Effector CD8-positive, alpha-beta T cell (primary cell): ENCODE results near the gene PDE1C.
"Not testable (repeated sequence)": the region's sequence is repeated elsewhere in the genome, so short reads cannot be mapped to it uniquely, and the experiment has no call there.

Experiments used
- DNase-seq: peaks from one replicate; lab custom pipeline; 2025; lab: John Stamatoyannopoulos, UW
- total RNA-seq, 4 experiments: gene quantifications; one replicate each; lab custom pipeline; 2026; lab: John Stamatoyannopoulos, UW

The PDE1C gene
- 0 to 0.09 (median 0) reads per million in 4 experiments for total RNA-seq

DNA sequence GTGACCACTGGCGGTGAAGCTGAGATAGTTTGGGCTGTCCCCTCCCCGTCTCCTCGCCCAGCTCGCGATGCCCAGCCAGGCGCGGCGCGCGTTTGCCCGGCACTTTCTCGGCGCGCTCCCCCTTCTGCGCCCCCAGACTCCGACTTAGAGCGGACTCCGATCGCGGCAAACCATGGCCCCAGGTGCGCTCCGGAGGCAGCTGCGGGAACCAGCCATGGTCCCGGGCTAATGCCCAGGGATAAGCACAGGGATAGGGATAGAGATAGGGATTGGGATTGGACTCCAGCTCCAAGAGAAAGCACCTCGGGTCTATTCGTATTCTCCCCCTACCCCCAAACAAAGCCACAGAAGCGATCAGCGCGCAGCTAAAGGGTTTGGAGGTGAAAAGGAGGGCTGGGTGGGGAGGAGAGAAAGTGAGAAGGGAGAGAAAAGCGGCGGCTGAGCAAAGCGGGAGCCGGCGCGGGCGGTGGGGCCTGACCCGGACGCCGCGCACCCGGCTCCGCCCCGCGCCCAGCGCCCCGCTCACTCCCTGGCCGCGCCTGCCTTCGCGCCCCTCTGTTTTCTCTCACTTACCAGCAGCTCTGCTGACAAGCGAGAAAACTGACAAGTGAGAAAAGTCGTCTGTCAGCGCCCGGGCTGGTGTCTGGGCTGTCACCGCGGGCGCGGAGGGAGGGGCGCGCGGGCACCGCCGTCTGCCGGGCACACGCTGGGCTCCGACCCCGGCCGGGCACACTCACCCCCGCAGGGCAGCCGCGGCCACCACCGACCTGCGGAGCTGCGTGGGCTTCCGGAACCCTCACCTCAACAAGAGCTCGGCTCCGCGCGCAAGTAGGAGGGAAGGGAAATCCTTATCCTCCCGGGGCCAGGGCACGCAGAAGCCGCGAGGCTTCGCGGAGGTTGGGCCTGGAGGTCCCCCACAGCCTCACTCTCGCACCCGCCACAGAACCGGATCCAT lies at the start of gene PDE1C:
Gene PDE1C (minus strand): TSS at position 2 of the 955 bp plus-strand sequence.
- no peak for DNase-seq

DNA sequence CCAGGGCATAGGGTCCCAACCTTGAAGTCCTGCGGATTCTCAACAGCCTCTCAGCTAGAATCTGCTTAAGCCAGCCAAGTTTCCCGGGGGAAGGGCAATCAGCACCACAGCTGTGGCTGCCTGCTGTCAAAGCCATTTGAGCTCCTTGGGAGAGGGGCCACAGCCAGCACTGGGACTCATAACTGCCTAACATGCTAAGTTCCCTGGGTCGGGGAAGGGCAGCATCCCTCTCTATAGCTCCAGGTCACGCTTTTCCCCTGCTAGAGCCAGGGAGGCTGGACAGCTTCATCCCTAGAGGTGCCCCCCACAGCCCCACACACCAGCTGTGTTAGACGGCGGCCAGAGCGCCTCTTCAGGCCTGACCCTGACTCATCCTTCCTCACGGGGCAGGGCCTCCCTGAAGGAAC lies 49.6 kb upstream of the PDE1C start:
- DNase-seq, result no peak

DNA sequence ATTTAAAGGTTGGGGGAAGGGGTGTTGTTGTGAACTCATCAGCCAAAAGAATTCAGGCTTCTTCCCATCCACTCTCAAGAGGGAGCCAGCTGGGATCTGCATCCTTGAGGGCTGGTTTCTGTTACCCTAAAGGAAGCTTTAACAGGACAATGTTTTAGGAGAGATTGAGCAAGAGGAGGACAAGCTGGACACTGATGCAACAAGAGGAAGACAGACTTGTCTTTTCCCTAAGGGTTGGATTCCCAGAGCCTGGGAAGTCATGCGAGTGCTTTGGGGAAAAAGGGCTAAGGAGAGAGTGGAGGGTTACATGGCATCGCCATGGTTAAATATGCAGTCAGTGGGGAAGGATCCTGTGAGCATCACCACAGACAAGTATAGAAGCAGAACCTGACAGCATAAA lies 47.6 kb upstream of the PDE1C start:
- DNase-seq, result no peak

DNA sequence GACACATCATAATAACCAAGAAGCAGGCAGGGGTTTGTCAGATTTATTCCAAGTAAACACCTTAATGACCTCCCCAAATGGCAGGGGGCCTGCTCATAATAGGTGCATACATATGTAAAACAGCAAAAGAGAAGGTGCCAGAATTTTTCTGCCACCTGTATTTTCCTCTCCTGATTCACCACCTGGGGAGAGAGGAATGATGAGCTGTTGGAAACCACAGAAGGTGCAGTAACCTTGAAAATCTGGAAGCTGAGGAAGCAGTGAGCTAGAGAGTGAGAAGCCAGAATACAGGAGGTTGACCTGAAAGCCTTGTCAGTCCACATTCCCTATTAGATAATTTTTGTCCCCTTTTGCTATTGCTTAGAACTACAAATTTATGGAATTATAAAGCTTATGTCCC lies 46.2 kb upstream of the PDE1C start:
- no peak for DNase-seq

DNA sequence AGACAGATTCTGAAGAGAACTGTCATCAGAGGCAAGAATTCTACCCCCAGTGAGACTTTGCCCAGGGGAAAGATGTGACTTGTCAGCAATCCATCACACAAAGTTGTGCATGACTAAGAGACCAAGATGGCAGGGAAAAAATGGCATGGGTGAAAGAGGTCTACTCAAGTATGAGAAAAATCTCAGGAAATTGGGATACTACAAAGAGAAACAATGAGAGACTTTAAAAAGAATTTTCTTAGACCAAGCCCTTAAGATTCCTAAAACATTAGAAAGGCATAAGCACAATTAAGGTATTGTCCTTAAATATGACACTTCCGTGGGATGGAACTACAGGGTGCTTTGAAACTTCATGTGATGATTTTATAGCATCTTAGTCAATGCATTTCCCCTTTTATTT lies 45.6 kb upstream of the PDE1C start:
- DNase-seq, result no peak

DNA sequence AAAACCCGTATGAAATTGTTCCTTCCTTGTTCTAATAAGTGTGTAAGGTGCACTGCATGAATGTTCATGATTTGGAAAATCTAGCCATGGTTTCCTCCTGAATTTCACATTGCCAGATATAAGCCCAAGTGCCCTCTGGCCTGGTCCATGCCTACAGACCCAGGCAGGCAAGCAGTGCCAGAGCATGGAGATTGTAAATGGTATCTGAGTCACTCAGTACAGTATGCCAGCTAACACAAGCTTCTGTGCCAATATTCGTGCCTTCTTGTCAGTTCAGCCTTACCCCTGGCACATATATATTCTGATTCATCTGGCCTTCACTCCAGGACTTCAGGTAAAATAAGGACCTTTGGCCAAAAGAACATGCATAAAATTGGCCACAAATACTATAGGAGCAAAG lies 38.4 kb upstream of the PDE1C start:
- no peak for DNase-seq

DNA sequence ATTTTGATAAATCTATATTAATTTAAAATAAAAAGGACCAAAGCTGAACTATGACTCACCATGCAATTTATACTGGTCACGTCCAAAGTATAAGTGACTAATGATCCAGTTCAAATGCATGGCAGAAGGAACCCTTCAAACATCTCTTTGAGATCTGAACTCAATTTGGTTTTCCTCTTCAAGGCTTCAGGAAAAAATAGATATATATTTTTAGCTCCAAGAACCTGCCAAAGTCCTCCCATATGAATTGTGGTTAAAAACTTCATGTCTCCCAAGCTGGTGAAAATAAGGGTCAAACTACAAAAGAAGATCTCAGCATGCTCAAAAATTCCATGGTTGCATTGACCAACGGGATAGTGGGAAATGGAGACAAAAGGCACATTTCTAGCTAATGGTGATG lies 34.6 kb upstream of the PDE1C start:
- no peak for DNase-seq

DNA sequence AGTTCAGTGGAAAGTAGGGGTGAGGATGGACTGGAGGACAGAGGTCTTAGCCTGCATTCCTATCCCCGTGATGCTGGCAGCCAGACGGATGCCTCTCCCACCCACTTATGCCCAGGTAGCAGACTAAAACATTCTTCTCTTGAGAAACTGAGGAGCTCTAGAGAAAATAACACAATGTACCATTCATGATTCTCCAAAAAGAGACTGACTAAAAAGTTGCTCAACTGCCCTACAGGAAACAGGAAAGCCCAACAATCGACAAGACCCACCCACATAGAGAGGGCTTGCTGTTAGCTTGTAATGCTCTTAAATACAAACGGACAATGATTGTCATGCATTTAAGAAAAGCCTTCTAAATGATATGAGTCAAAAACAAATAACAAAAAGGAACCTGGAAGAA lies 33.2 kb upstream of the PDE1C start:
- DNase-seq, result no peak

DNA sequence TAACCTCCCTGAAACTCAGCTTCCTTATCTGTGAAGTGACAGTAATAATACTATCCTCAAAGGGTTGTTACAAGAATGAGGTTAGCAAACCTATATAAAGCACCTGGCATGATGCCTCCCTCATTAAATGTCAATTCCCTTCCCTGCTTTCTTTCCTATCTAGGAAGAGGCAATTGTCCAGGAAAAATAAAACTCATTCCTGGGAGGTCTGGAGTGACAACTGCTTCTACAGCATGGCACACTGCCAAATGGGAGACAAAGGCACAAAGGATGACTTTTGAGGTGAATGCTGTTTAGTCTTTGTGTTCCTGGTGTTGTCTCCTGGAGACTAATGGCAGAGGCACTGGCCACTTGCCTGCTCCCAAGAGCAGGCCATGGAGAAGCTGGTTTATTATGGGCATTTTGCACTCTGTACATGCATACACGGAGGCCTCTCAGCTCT lies 32.2 kb upstream of the PDE1C start:
- no peak for DNase-seq

DNA sequence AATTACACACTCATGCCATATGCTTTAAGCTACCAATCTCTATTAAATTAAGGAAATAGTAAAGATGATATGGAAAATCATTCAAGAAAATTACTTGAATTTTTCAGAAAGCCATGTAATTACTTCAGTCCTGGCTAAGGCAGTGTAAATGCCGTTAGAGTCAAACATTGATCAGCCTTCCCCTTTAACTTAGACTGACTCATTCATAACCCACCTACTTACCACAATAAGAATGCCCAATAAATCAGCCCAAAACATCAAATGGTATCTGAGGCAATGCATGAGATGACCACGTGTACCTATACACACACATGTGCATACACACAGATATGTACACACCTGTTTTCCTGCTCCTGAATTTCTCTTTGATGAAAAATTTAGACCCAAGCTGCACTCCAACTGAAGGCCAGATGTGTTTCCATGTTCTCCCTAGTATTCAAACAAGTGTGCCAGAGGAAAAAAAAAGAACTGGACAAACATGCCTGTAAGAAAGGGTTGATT lies 30.2 kb upstream of the PDE1C start:
- no peak for DNase-seq

DNA sequence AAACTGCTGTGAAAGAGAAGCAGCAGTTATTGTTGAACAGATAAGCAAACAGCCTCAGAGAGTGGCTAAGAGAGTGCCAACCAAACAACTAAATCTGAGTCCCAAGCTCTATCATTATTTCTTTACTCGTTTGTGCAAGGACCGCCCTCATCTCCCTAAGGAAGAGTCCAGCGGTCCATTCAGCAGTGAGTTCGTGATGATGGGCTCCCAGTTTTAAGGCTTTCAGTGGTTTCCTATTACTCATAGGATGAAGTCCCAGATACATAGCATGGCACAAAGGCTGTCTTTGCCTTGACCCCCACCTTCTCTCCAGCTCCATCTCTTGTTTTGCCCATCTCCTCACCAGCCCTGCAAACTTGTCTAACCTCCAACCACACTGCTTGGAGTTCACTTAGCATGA lies 24.3 kb upstream of the PDE1C start:
- DNase-seq, result no peak

DNA sequence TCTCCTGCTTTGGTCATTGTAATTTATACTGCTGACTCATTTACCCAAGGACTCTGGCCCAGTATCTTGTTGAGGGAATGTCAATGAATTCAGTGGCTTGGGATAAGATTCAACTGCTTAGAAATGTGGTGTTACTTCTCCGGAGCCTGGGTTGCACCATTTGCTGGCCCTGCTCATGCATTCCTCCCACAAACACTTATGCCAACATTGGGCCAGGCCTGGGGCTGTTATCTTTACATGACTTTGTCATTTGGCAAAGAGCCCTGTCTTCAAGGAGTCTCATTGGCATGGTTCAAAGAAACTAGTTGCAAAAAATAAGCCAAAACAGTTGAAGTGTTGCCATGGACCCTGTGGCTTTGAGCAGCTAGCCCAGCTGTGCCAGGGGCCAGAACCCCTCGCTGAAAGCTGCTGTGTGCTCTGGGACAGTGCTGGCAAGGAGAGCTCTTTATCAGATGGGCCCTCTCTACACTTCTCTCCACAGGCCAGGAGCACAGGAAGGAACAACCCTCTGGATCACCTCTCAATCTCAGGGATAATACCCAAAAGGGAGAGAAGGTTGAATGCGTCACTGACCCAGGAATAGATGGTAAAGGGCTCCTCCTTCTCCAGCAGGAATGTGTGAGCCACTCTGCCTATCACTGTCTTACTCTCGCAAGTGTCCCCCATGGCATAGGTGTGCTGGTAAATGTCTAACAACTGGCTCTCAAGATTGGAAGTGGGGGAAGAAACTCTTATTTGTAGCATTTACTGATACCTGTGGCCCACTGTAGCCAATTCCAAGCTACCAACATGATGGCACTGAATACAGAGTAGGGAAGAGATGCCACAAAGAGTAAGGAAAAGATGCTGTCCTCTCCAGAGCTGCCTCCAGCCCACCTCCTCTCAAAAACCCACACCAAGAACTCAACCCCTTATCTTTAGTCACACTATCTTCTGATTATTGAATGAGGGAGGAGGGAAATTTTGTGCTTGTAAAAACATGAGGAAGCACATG lies 23.5 kb upstream of the PDE1C start:
- no peak for DNase-seq

DNA sequence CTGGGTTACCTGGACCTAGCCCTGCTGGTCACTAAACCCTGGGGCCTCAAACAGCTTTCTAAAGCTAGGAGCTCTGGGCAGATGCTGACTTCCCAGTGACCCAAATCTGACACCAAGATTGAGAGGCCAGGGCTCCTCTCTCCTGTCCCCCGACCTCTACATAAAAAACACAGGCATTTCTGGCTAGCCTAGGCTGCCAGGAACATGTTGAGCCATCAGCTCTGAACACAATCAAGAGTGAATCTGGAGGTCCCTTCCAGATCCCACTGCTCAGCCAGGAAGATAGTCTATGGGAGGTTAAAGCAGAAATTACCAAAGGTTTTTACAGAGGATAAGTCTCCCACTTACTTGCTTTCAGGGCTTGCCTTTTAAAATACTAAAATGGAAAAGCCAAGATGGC lies 22.1 kb upstream of the PDE1C start:
- no peak for DNase-seq

DNA sequence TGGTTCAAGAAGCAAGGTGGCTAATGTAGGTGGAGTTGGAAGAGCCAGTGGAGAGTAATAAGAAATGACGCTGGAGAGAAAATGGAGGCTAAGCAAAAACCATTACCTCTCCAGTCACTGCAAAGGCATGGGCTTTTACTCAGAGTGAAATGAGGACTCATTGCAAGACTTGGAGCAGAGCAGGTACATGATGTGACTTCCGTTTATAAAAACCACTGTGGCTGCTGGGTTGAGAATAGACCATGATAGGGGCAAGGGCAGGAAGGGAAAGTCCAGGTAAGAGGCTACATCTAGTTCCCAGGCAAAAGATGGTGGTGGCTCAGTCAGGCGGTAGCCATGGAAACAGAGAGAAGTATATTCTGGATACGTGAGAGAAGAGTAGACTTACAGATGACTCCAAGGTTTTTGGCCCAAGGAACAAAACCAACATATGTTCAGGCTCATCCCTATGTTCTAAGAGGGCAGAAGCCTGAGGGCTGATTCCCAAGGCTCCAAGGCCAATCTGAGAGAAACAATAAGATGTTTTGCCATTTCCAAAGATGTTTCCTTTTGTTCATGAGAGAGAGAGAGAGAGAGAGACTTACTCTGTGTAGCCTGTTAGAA lies 21.5 kb upstream of the PDE1C start:
- DNase-seq, result no peak

DNA sequence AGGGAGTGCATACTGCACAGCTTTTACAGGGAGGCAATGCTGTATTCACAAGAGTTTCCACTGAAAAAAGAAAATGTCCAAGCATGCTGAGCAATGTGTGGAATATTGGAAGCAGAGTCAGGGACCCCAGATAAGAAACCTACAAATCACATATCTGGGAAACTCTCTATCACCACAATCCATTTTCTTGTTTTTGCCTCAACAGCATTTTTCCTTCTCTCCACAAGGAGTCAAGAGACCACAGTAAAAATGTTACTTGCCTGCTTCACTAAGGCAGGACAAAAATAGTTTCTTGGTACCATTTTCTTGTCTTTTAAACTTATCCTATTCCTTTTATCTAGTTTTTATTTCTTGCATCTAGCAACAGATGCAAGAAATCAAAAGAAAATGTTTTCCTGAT lies 19.5 kb upstream of the PDE1C start:
- DNase-seq, result no peak

DNA sequence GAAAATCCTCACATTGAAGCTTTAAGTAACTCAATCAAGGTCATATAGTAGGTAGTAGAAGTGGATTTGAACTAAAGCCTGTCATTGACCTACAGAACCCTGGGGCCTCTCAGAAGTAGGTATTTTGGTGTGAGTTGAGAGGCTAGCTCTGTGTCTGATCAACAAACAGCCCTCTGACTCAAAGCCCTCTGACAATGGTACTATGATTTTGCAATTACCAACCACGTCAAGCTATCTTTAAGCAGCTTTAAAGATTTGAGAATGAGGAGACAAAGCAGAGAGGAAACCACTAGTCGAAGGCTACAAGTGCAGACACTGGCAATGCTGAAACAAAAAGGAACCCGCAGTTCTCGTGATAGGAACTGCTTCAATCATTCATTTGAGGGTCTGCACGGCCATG lies 19.0 kb upstream of the PDE1C start:
- no peak for DNase-seq

DNA sequence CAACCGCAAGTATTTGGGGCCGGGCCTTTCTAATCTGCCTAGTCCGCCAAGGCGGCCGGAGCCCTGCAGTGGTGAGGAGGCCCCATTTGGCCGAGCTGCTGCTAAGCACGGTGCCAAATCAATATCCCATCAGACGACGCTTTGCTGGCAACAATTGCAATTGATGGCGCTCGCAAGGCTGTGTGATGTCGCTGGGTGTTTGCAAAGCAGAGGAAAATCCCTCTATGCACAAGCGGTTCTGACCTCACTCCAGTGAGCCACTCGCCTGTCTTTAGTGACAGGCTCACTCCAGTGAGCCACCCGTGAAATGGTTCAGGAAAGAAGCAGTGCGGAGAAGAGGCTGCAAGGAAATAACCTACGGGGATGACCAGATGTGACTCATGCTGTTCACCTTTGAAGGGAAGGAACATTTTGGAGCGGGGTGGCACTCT lies 18.3 kb upstream of the PDE1C start:
- no peak for DNase-seq

DNA sequence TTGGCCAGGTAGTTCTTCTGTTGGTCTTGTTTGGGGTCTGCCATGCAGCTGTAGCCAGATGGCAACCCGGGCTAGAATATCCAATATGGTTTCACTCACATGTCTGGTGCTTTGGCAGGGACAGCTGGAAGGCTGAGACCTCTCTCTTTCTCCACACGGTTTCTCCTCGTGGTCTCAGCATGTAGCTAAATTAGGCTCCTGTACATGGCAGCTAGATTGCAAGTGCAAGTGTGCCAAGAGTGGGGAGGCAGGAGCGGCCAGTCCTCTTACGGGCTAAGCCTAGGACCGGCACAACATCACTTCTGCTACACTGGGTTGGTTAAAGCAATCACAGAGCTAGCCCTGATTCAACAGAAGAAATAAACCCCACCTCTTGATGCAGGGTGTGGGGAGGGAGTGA lies 9.3 kb upstream of the PDE1C start:
- DNase-seq, result no peak

DNA sequence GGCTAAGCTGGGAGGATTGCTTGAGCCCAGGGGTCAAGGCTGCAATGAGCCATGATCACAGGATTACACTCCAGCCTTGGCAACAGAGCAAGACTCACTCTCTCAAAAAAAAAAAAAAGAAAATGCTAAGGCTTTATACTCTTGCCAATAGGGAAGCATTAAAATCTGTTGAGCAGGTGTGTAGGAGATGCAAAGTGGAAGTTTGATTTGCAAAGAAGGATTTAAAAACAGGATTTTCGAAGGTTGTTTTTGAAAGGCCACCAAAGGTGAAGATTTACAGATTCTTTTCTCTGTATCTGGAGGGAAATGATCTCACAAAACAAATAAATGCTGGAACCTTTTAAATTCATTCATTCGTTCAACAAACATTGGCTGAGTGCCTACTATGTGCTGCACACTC lies 8.6 kb upstream of the PDE1C start:
- no peak for DNase-seq

DNA sequence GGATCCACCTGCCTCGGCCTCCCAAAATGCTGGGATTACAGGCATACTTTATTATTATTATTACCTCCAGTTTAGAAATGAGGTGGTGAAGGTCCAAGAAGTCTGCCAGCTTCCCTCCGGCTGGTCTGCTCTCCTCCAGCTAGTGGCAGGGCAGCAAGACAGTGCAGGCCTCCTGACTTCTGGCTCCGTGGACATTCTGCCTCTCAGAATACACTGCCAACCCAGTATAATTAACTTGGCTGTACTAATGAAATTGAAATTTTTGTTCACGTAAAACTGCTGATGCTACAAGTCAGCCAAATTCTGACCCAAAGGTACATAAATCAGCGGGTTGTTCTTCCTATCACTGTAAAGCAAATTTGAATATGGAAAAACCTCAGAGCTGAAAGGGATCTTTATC lies 7.6 kb upstream of the PDE1C start:
- DNase-seq, result no peak

DNA sequence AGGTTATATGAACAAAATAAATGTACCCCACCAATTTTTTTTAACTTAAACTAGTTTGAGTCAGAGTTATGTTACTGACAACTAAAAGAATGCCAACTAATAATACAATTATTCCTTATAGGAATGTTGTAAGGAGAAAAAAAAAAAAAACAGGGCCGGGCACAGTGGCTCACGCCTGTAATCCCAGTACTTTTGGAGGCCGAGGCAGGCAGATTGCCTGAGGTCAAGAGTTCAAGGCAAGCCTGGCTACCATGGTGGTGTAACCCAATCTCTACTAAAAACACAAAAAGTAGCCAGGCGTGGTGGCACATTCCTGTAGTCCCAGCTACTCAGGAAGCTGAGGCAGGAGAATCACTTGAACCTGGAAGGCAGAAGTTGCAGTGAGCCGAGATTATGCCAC lies 6.6 kb upstream of the PDE1C start:
- not testable (repeated sequence) for DNase-seq

DNA sequence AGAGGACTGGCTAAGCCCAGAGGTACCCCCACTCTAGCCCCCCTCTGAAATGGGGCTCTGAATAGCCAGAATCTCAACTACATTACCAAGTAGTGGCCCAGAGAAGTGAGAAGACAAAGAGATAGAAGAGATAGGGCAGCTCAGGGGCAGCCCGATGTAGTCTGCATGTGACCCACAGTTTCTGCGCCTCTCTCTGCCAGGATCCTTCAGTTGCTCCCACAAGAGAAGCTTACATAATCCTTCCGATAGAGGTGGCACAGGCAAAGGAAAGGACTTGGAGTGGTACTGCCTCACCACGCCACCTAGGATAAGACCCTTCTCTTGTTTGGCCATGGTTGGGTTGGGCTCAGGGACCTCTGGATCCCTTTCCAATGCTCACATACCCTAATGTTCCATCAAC lies 5.4 kb upstream of the PDE1C start:
- no peak for DNase-seq
